HG02610 (cell line): Measurements from ENCODE around the gene CDKAL1.
"Not testable (repeated sequence)": the region's sequence is repeated elsewhere in the genome, so short reads cannot be mapped to it uniquely, and the experiment has no call there.

Source experiments
- ATAC-seq: cut with Tn5 transposase; IDR thresholded peaks from one replicate; pipeline ENCODE4 v1.9.1; 2021; ENCODE audit warnings: mild to moderate bottlenecking, moderate library complexity; ENCODE audit not compliant: unreplicated experiment

Gene CDKAL1

DNA sequence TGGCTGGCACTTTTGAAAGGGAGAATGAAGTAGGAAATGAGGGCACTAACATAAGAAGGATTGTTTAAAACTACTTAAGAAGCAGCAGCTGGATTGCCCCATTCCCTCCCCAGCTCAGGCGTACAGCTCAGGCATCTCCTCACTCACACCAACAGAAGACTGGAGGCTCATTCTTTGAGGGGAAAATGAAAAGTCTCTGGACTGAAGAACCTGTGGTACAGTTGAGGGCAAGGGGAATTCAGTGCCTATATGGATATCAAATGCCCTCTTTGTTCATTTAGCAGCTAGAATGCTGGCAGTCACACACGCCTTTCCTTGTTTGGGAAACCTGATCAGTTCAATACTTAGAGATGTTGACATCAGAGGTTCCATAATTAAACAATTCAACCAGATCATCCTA lies 557.2 kb downstream of the CDKAL1 start:
- no peak for ATAC-seq

GRCh38 chr6:21092231-21092772 lies 558.0 kb downstream of the CDKAL1 start:
- not testable (repeated sequence) for ATAC-seq

- ATAC-seq = no peak
These were observed 561.2 kb downstream of the CDKAL1 start for GRCh38 chr6:21095462-21095861.

DNA sequence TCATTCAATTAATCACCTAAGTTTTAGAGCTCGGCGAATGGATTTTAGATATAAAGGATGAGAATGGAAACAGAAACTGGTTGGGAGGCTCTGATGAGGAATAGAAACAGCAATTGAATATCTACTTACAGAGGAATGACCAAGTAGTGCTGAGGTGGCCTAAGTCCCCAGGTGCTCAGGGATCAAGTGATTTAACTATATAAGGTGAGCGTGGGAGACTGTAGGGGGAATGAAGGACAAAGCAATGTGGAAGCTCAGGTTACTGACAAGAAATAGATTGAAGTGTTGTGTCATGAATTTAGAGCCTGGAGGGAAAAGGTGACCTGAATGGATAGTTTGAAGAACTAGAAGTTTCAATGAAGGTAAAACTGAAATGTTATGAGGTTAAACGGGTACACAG lies 563.9 kb downstream of the CDKAL1 start:
- no peak for ATAC-seq

- ATAC-seq = no peak
These were observed 564.5 kb downstream of the CDKAL1 start for GRCh38 chr6:21098744-21099143.

GRCh38 chr6:21099338-21100314 lies 565.4 kb downstream of the CDKAL1 start:
- ATAC-seq = no peak

DNA sequence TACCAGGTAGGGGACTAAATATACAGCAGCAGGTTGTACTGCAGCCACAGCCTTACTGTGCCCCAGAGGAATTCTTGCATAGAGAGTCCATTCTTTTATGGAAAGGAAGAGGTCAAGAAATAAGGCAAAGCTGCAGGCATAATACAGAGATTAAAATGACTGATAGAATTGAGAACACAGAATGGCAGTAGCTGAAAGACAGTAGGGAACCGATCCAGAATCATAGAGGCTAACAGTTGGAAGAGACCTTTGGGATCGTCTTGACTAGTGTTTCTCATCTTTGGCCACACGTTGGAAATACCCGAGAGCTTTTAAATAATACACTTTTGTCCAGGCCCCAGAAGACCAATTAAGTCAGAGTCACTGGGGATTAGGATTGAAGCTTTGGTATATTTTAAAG lies 566.7 kb downstream of the CDKAL1 start:
- no peak for ATAC-seq

DNA sequence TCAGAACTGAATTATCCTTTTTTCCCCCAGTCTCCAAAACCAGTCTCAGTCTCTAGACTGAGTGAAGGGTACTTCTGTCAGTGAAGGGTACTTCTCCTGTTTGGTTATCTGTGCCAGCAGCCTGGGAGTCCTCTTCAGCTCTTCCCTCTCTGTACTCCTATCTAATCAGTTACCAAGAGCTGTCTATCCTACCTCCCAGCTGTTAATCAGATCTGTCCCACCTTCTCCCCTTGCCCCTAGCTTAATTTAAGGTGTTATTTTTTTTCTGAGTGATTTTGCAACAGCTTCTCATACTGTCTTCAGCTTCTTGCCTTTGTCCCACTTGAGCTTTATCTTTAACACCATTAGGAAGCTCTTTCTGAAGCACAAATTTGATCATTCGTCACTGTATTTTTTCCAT lies 567.4 kb downstream of the CDKAL1 start:
- ATAC-seq = no peak

- ATAC-seq = no peak
These were observed 567.9 kb downstream of the CDKAL1 start for GRCh38 chr6:21102201-21102600.

GRCh38 chr6:21102624-21103023 lies 568.4 kb downstream of the CDKAL1 start:
- ATAC-seq = no peak

DNA sequence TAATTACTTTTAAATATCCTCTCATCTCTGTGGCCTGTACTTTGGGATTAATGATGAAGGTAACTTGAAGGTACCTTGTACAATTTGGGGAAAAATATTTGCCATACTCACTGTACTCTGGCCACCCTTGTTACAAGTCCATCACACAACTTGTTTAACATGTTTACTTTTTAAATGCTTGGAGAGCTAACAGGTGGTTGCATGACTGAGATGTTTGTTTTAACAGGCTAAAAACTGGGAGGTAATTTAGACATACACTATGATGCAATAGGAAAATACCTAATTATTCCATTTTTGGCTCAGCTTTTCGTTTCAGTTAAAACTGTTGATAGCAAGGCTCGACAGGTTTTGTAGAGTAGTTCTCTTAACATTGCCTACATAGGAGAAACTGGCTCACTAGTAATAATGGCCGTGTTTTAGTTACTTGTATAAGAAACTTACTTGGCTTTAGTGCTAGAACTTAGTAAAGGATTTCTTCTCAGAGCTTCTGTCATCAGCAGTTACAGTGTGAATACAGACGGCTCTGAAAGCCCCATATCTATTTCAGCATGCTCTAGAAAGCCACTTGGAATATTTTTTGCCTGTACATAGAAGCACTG lies 569.5 kb downstream of the CDKAL1 start:
- ATAC-seq = no peak

DNA sequence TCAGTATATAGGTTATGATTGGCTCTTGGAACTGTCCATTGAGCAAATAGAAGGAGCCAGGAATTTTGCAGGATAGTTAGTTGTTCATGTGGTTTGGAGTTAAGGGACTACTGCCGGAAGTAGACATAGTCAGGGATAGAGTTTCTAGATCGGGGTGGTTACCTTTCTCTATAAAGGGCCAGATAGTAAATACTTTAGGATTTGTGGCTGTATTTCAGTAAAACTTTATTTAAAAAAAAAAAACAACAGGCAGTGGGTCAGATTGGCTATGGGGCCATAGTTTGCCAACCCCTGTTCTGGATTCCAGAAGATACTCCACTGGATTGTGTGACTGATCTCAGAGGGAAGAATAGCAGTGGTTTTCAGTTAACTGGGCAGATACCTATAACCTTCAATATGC lies 570.0 kb downstream of the CDKAL1 start:
- no peak for ATAC-seq

- no peak for ATAC-seq
These were observed 573.5 kb downstream of the CDKAL1 start for GRCh38 chr6:21107796-21108195.

GRCh38 chr6:21109391-21110178 lies 575.3 kb downstream of the CDKAL1 start:
- no peak for ATAC-seq

DNA sequence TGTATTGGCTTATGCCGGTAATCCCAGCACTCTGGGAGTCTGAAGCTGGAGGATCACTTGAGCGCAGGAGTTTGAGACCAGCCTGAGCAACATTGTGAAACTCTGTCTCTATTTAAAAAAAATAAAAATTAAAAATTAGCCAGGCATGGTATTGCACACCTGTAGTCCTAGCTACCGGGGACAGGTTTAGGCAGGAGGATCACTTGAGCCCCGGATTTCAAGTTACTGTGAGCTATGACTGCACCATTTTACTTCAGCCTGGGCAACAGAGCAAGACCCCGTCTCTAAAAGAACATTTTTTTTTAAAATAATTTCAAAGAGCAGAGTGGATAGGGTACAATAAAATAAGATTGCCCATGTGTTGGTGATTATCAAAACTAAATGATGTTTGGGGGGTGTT lies 576.4 kb downstream of the CDKAL1 start:
- no peak for ATAC-seq

GRCh38 chr6:21111093-21111725 lies 577.0 kb downstream of the CDKAL1 start:
- no peak for ATAC-seq

GRCh38 chr6:21115111-21115510 lies 580.9 kb downstream of the CDKAL1 start:
- ATAC-seq = no peak

DNA sequence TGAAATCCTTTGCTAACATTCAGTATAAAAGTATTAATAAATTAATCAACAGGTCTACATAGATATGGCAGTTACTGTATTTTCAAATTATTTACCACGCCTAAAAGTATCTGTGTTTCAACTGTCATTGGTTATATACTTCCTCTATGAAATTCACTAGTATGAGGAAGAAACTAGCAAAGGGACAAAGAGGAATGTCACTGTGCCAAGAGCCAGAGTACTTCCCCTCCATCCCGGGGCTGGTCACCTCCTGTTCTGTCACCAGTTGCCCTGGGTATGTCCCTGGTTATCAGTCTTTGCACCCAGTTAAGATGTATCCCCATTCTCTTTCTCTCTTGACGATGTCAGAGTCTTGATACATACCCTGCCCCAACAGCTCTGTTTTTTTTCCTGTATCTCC lies 582.5 kb downstream of the CDKAL1 start:
- ATAC-seq = no peak

- no peak for ATAC-seq
These were observed 584.0 kb downstream of the CDKAL1 start for GRCh38 chr6:21118216-21118780.

GRCh38 chr6:21121636-21122136 lies 587.4 kb downstream of the CDKAL1 start:
- ATAC-seq = no peak
